NB4 (cell line): ENCODE data around the gene SEMA3C.

ENCODE experiments used
- CTCF ChIP-seq: IDR thresholded peaks from one replicate; pipeline ENCODE4 v1.5.1; 2012; ENCODE audit warnings: low read depth, low read length
- MAX ChIP-seq: IDR thresholded peaks from 2 replicates; pipeline ENCODE4 v1.6.1; 2011; ENCODE audit warnings: low read depth, low read length
- POLR2A ChIP-seq: IDR thresholded peaks from 2 replicates; pipeline ENCODE4 v1.6.1; 2011; ENCODE audit warnings: mild to moderate bottlenecking; ENCODE audit not compliant: insufficient read length; ENCODE audit errors: extremely low read depth

- TF ChIP-seq CTCF (no peak), MAX (no peak), POLR2A (no peak)
Measured at GRCh38 chr7:80816806-80817205, 102.0 kb downstream of the SEMA3C start.
